B cell (primary cell): ENCODE measurements around the gene SPINDOC.

ENCODE experiments used
- CTCF ChIP-seq: fragments of 200-600 bp; IDR thresholded peaks from one replicate; pipeline ENCODE4 v1.8.0; 2022; ENCODE audit warnings: antibody characterized with exemption, mild to moderate bottlenecking
- EZH2 ChIP-seq: IDR thresholded peaks from 2 replicates; pipeline ENCODE4 v1.6.1; 2012; ENCODE audit warnings: borderline replicate concordance, low read depth, mild to moderate bottlenecking, moderate library complexity, low read length; ENCODE audit not compliant: insufficient read depth, poor library complexity, severe bottlenecking

GRCh38 chr11:63775191-63775590 lies 38.1 kb upstream of the SPINDOC start:
- TF ChIP-seq CTCF, result no peak
- no peak for TF ChIP-seq EZH2
